ENCODE results near the gene GAB2.

GRCh38 chr11:78372114-78372768 lies 45.4 kb downstream of the GAB2 start:
- TF ChIP-seq, protein P1, sequence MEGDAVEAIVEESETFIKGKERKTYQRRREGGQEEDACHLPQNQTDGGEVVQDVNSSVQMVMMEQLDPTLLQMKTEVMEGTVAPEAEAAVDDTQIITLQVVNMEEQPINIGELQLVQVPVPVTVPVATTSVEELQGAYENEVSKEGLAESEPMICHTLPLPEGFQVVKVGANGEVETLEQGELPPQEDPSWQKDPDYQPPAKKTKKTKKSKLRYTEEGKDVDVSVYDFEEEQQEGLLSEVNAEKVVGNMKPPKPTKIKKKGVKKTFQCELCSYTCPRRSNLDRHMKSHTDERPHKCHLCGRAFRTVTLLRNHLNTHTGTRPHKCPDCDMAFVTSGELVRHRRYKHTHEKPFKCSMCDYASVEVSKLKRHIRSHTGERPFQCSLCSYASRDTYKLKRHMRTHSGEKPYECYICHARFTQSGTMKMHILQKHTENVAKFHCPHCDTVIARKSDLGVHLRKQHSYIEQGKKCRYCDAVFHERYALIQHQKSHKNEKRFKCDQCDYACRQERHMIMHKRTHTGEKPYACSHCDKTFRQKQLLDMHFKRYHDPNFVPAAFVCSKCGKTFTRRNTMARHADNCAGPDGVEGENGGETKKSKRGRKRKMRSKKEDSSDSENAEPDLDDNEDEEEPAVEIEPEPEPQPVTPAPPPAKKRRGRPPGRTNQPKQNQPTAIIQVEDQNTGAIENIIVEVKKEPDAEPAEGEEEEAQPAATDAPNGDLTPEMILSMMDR (IDR thresholded peaks at IDR 0.05): no peak
- no peak for TF ChIP-seq EP300 (IDR thresholded peaks at IDR 0.05)
- TF ChIP-seq POLR2AphosphoS5 (IDR thresholded peaks at IDR 0.05): no peak

All from suprapubic skin (tissue), 4 donors.